ENCODE data around the gene ZNF439.

GRCh38 chr19:11814029-11814699, 34.4 kb upstream of the ZNF439 start, which contains the start of gene ZNF440:
- TF ChIP-seq CTCF (IDR thresholded peaks at IDR 0.05; ENCODE audit: low read length) (no peak), EZH2 (IDR thresholded peaks at IDR 0.05; ENCODE audit: borderline replicate concordance, low read length) (no peak)
